HG02973 (cell line): ENCODE results near the gene DPF3.

ENCODE experiments used
- ATAC-seq: cut with Tn5 transposase; IDR thresholded peaks from one replicate; pipeline ENCODE4 v1.9.1; 2021; ENCODE audit warnings: moderate library complexity; ENCODE audit not compliant: unreplicated experiment

Gene DPF3

GRCh38 chr14:72577521-72577920, 316.4 kb downstream of the DPF3 start:
- no peak for ATAC-seq

DNA sequence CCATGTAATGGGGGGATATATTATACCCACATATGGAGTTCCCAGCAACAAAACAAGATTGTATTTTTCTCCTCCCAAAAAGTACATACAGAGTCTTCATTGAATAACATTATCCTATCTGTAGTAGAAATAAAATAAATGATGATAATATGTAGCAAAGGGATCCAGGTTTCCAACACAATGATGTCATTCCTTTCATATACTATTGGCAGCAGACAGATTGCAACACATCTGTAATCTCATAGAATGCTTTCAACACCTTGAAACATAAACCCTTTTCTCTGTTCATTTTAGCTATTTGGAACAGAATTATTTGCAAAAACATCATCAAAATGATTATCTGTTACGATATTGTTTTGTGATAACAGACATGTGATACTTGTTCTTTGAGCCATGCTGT, 317.6 kb downstream of the DPF3 start:
- no peak for ATAC-seq

DNA sequence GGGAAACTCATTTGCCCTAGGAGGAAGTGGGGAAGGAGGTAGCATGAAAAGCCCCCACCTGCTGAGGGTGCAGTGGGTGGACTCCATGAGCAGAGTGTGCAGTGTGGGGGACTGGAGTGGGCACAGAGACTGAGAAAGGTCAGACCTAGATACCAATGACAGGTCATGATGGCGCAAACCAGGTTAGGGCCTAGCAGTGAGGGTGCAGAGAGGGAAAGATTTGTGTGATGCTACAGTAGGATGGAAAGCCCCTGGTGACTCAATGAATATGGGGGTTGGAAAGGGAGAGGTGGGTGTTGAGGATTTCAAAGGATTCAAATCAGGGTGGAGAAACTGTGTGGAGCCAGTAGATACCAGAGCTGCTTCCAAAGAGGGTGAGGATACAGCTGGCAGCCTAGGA, 319.2 kb downstream of the DPF3 start:
- no peak for ATAC-seq

DNA sequence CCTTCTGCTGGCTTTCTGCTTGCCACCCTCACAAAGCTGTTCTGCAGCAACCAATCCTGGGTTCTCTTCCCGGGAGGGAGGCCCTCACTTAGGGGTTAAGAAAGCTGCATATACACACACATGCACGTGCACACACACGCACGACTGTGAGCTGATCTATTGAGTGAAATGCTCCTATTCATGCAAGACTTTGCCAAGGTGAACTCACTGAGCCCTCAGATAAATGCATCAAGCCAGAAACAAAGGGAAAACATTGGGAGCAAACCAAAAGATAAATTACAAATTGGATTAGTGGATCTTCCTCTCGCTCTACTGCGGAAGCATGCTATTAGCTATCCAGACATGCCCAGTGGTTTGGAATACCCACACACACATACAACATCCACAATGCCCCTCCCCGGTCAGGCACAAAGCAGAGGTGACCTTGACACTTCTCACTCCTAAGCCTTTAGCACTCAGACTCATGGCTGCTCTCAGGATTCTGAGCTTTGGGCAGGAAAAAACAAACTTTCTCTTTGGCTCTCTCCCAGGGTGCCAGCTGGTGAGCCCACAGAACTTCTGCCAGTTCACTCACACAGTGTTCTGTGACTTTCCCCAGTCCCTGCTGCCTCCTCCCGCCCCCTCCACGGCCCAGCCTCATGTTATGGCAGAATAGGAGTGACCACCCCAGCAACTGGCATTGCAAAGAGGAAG, 320.0 kb downstream of the DPF3 start:
- ATAC-seq: no peak
